Measurements from ENCODE around the gene CCDC63. TPM values are rescaled to one million over a fixed set of nuclear protein-coding genes. Genes with fewer than 3 reads are reported as not detected.
"Not testable (repeated sequence)": the region's sequence is repeated elsewhere in the genome, so short reads cannot be mapped to it uniquely, and the experiment has no call there.

Gene CCDC63
- total RNA-seq, 1 experiment from 2014 or later, result not detected

DNA sequence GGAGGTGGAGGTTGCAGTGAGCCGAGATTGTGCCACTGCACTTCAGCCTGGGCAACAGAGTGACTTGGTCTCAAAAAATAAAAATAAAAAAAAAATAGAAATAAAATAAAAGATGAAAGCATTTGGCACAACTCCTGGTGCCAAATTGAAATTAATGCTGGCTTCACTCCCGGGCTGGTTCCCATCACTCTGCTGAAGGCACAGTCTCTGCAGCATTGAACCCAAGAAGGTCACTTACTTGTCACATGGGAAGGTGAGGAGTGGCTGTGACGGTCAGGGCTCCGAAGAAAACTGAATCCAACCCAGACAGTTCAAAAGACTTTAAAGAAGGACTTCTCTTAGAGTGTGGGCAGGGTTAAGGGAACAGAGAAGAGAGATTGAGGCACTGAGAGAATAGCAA is 10.5 kb upstream of the CCDC63 start:
- in situ Hi-C loops (cut with HindIII; ENCODE audit: low sequenced_read_pairs), result no loop called here

GRCh38 chr12:110841007-110841406 is 5.8 kb upstream of the CCDC63 start:
- DNase-seq (ENCODE audit: low spot score), result no peak
- in situ Hi-C loops (cut with HindIII; ENCODE audit: low sequenced_read_pairs), result no loop called here

More for the DNA sequence above, 10.5 kb upstream of the CCDC63 start:
- DNase-seq (ENCODE audit: low spot score), result no peak

- in situ Hi-C loops (cut with HindIII; ENCODE audit: low sequenced_read_pairs), result no loop called here
- DNase-seq (ENCODE audit: low spot score), result no peak
Measured at GRCh38 chr12:110844131-110844530, 2.7 kb upstream of the CCDC63 start.

- DNase-seq (ENCODE audit: low spot score), result peak; percentile 75
- in situ Hi-C loops (cut with HindIII; ENCODE audit: low sequenced_read_pairs), result no loop called here
Measured at GRCh38 chr12:110844551-110845338, 2.0 kb upstream of the CCDC63 start.

GRCh38 chr12:110845339-110845682 is 1.5 kb upstream of the CCDC63 start:
- in situ Hi-C loops (cut with HindIII; ENCODE audit: low sequenced_read_pairs), result no loop called here

DNA sequence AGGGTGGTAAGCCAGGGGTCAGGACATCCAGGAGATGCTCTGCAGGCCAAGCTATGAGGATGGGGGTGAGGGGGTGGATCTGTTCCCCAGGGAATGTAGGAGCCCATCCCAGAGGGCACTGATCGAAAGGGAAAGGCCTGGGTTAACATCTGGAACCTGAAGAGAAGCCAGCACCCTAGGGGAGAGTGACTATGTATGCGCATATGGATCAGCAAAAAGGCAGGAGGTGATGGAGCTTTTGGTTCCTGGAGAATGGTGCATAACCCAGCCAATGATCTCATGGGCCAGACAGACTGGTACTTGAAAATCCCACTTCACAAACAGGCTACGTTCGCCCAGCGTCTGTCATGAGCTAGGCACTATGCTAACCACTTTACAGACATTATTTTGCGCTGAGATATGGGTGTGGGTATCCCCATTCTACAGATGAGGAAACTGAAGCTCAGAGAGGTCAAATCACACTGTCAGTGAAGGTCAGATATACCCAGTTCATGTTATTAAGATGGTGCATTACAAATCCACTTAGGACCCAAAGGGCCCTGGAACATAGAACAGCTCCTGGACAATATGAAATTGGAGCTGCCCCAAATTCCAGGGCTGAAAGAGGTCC is 1.6 kb downstream of the CCDC63 start:
- in situ Hi-C loops (cut with HindIII; ENCODE audit: low sequenced_read_pairs), result no loop called here

More at GRCh38 chr12:110845339-110845682, 1.5 kb upstream of the CCDC63 start:
- DNase-seq (ENCODE audit: low spot score), result no peak

DNA sequence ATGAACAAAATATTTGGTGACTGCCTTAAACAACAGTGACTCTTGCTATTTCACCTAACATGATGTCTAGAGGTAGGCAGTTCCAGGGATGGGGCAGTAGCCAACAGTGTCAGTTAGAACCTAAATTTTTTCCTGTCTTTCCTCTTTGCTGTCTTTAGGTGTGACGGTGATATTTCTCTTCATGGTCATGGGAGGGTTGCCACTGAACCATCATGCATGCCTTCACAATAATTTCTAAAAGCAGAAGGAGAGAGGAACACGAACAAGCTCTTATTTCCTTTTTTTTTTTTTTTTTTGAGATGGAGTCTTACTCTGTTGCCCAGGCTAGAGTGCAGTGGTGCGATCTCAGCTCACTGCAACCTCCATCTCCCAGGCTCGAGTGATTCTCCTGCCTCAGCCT is 2.4 kb downstream of the CCDC63 start:
- no peak for DNase-seq (ENCODE audit: low spot score)
- in situ Hi-C loops (cut with HindIII; ENCODE audit: low sequenced_read_pairs), result no loop called here

More for the DNA sequence above, 1.6 kb downstream of the CCDC63 start:
- no peak for DNase-seq (ENCODE audit: low spot score)

DNA sequence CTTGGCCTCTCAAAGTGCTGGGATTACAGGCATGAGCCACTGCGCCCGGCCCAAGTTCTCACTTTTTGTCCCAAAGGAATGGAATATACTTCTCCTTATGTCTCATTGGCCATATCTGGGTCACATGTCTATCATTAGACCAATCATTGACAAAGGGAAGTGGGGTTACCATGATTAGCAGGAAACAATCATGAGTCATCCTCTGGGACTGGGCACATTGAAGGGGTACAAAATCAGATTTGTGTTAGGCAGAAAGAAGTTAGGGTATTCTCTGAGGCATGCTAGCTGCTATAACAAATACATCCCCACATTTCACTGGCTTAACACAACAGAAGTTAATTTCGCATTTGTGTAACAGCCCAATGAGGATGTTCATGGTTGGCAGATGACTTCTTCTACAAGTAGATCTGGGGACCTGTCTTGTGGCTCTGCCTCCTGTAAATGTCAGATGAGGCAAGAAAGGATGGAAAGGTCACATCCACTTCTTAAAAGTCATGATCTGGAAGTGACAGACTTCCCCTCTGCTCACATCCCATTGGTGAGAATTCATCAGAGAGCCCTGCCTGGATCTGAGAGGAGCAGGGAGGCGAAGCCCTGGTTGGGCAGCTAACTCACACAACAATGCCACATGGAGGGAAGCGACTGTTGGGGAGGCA is 3.1 kb downstream of the CCDC63 start:
- in situ Hi-C loops (cut with HindIII; ENCODE audit: low sequenced_read_pairs), result no loop called here
- DNase-seq (ENCODE audit: low spot score), result no peak

GRCh38 chr12:110850762-110851161 is 4.0 kb downstream of the CCDC63 start:
- no peak for DNase-seq (ENCODE audit: low spot score)
- in situ Hi-C loops (cut with HindIII; ENCODE audit: low sequenced_read_pairs), result no loop called here

DNA sequence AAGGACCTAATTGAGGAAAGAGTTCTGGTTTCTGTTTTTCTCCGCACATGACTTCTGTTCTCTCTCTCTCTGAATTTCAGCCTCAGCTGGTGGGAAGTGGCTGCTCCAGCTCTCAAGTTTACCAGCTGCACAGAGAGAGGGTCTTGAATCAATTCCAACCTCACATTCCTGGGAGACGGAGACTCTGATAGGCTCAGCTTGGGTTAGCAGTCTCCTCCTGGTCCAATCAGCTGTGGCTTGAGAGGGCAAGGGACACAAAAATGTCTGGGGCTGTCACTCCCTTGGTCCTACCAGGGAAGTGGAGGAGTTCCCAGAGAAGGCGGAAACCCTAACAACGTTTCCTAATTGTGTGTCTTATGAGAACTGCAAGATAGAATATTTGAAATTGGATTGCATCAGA is 7.0 kb downstream of the CCDC63 start:
- in situ Hi-C loops (cut with HindIII; ENCODE audit: low sequenced_read_pairs), result no loop called here
- DNase-seq (ENCODE audit: low spot score), result no peak

DNA sequence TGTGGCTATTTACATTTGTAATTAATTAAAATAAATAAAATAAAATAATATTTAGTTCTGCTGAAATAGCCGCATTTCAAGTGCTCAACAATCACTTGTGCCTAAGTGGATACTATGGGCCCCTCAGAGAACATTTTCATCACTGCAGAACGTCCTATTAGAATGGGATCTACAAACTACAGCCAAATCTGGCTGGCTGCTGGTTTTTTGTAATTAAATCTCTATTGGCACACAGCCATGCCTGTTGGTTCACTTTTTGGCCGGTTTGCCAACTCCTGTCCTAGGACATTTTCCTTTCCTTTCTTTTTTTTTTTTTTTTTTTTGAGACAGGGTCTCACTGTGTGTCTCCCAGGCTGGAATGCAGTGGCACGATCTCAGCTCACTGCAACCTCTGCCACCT is 9.8 kb downstream of the CCDC63 start:
- in situ Hi-C loops (cut with HindIII; ENCODE audit: low sequenced_read_pairs), result no loop called here
- DNase-seq (ENCODE audit: low spot score), result no peak

GRCh38 chr12:110857528-110857927 is 10.7 kb downstream of the CCDC63 start:
- DNase-seq (ENCODE audit: low spot score), result no peak
- in situ Hi-C loops (cut with HindIII; ENCODE audit: low sequenced_read_pairs), result no loop called here

DNA sequence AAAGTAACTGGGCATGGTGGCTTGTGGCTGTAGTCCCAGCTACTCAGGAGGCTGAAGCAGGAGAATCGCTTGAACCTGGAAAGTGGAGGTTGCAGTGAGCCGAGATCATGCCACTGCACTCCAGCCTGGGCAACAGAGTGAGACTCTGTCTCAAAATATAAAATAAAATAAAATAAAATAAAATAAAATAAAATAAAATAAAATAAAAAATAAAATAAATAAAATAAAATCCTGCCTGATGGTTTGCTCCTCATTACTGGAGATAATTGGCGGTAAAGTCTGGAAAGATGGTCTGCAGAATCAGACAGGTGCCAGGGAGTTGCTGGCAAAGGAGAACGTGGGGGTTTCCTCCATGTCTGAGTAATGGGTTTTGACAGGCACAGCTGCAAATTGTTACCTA is 11.2 kb downstream of the CCDC63 start:
- DNase-seq (ENCODE audit: low spot score); in situ Hi-C loops (cut with HindIII; ENCODE audit: low sequenced_read_pairs): not testable (repeated sequence)

- in situ Hi-C loops (cut with HindIII; ENCODE audit: low sequenced_read_pairs), result no loop called here
- DNase-seq (ENCODE audit: low spot score), result no peak
Measured at GRCh38 chr12:110858848-110859247, 12.1 kb downstream of the CCDC63 start.

GRCh38 chr12:110860833-110861296 is 14.1 kb downstream of the CCDC63 start:
- DNase-seq (ENCODE audit: low spot score), result no peak
- in situ Hi-C loops (cut with HindIII; ENCODE audit: low sequenced_read_pairs), result no loop called here

- DNase-seq (ENCODE audit: low spot score), result no peak
- in situ Hi-C loops (cut with HindIII; ENCODE audit: low sequenced_read_pairs), result no loop called here
Measured at GRCh38 chr12:110861729-110862128, 14.9 kb downstream of the CCDC63 start.

DNA sequence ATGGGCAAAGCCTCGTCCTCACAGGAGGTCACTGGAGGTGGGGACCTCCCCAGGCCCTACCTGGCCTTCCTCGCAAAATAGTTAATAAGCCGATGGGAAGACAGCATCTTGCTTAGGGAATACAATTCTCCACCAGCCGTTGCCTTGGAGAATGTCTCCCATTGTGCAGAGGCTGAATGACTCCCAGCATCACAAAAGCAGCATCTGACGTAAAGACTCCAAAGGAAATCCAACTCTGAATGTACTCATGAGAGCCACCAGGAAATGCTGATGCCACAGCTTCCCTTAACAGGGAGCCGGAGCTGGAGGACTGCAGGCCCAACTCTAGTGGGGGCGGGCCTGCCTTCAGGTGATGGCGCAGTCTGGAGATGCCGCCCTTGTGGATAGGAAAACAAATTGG is 15.5 kb downstream of the CCDC63 start:
- DNase-seq (ENCODE audit: low spot score), result no peak
- in situ Hi-C loops (cut with HindIII; ENCODE audit: low sequenced_read_pairs), result no loop called here

DNA sequence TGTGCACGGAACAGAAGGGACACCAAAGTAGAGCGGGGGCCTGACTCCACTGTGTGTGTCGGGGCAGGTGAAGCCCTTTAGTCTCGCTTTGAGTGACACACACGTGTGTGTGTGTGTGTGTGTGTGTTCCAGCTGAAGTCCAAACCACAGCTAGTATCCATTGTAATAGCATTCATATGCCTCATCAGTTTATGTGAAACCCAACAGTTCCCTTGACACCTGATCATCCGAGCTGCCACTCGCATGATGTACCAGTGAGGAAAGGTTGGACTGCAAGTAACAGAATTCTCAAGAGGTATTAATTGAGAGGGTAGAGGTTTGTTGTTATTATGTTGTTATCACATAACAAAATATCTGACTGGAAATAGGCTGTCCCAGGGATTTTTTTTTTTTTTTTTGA is 16.4 kb downstream of the CCDC63 start:
- DNase-seq (ENCODE audit: low spot score), result no peak
- in situ Hi-C loops (cut with HindIII; ENCODE audit: low sequenced_read_pairs), result no loop called here

- in situ Hi-C loops (cut with HindIII; ENCODE audit: low sequenced_read_pairs), result no loop called here
- no peak for DNase-seq (ENCODE audit: low spot score)
Measured at GRCh38 chr12:110865521-110865920, 18.7 kb downstream of the CCDC63 start.

GRCh38 chr12:110869026-110869425 is 22.2 kb downstream of the CCDC63 start:
- no peak for DNase-seq (ENCODE audit: low spot score)
- in situ Hi-C loops (cut with HindIII; ENCODE audit: low sequenced_read_pairs), result no loop called here

Measured in G401 (cell line).